Right kidney (tissue), 9 donors: Measurements from ENCODE around the gene GIPC3.

ENCODE experiments used
- DNase-seq: peaks from one replicate; pipeline ENCODE4 v3.0.0-alpha.2; 2016
- long read RNA-seq, 8 donors: transcript quantifications; one replicate each; lab custom pipeline, GENCODE V29; 2026

Gene GIPC3
- long read RNA-seq, donor 1 = 0 reads
- long read RNA-seq, donor 2, full-length matches to known transcripts = 1 of 1 reads
- long read RNA-seq, donor 2, partial matches to known transcripts = 0 of 1 reads
- long read RNA-seq, donor 2, other reads (novel, unspliced or antisense) = 0 of 1 reads
- long read RNA-seq, donor 3 = 0 reads
- long read RNA-seq, donor 4, full-length matches to known transcripts = 1 of 1 reads
- long read RNA-seq, donor 4, partial matches to known transcripts = 0 of 1 reads
- long read RNA-seq, donor 4, other reads (novel, unspliced or antisense) = 0 of 1 reads
- long read RNA-seq, donor 5, full-length matches to known transcripts = 1 of 1 reads
- long read RNA-seq, donor 5, partial matches to known transcripts = 0 of 1 reads
- long read RNA-seq, donor 5, other reads (novel, unspliced or antisense) = 0 of 1 reads
- long read RNA-seq, donor 6, full-length matches to known transcripts = 2 of 2 reads
- long read RNA-seq, donor 6, partial matches to known transcripts = 0 of 2 reads
- long read RNA-seq, donor 6, other reads (novel, unspliced or antisense) = 0 of 2 reads
- long read RNA-seq, donor 7 = 0 reads
- long read RNA-seq, donor 8, full-length matches to known transcripts = 3 of 3 reads
- long read RNA-seq, donor 8, partial matches to known transcripts = 0 of 3 reads
- long read RNA-seq, donor 8, other reads (novel, unspliced or antisense) = 0 of 3 reads

GRCh38 chr19:3585301-3586126 is at the start of gene GIPC3:
TSS of gene GIPC3 (plus strand) at chr19:3585478. CDS start at chr19:3585598, 120 bp downstream.
- no peak for DNase-seq

- no peak for DNase-seq
These were observed 49.7 kb upstream of the GIPC3 start for GRCh38 chr19:3535563-3535965.

- no peak for DNase-seq
These were observed 49.3 kb upstream of the GIPC3 start for GRCh38 chr19:3535981-3536380.

GRCh38 chr19:3536429-3537100 is 48.7 kb upstream of the GIPC3 start:
- DNase-seq = no peak

GRCh38 chr19:3537101-3537437 is 48.2 kb upstream of the GIPC3 start:
- DNase-seq = no peak

- no peak for DNase-seq
These were observed 47.6 kb upstream of the GIPC3 start for GRCh38 chr19:3537438-3538240.

- DNase-seq = no peak
These were observed 46.9 kb upstream of the GIPC3 start for GRCh38 chr19:3538258-3538929.

GRCh38 chr19:3538965-3539755 is 46.1 kb upstream of the GIPC3 start, which contains the start of gene TEKTIP1:
TSS of gene TEKTIP1 (plus strand) at chr19:3539174. CDS start at chr19:3539178, 4 bp downstream.
- no peak for DNase-seq

GRCh38 chr19:3539756-3540118 is 45.5 kb upstream of the GIPC3 start:
- DNase-seq = no peak

GRCh38 chr19:3543150-3544057 is 41.9 kb upstream of the GIPC3 start:
- DNase-seq = no peak

GRCh38 chr19:3544058-3544376 is 41.3 kb upstream of the GIPC3 start:
- DNase-seq = no peak

GRCh38 chr19:3544742-3545668 is 40.3 kb upstream of the GIPC3 start:
- DNase-seq = peak; percentile 51

- no peak for DNase-seq
These were observed 39.6 kb upstream of the GIPC3 start for GRCh38 chr19:3545669-3546034.

- no peak for DNase-seq
These were observed 39.2 kb upstream of the GIPC3 start for GRCh38 chr19:3546119-3546518.

GRCh38 chr19:3547301-3547731 is 38.0 kb upstream of the GIPC3 start:
- DNase-seq = no peak

GRCh38 chr19:3547767-3548282 is 37.5 kb upstream of the GIPC3 start:
- DNase-seq = no peak

- no peak for DNase-seq
These were observed 36.7 kb upstream of the GIPC3 start for GRCh38 chr19:3548606-3549005.

GRCh38 chr19:3549816-3550215 is 35.5 kb upstream of the GIPC3 start:
- DNase-seq = no peak
